Embryonic facial prominence (tissue), 1 donor: ENCODE data around the gene EIF5B.

Source experiments
- DNase-seq: peaks from one replicate; pipeline ENCODE4 v3.0.0-alpha.2; 2016; ENCODE audit errors: extremely low spot score

Gene EIF5B

DNA sequence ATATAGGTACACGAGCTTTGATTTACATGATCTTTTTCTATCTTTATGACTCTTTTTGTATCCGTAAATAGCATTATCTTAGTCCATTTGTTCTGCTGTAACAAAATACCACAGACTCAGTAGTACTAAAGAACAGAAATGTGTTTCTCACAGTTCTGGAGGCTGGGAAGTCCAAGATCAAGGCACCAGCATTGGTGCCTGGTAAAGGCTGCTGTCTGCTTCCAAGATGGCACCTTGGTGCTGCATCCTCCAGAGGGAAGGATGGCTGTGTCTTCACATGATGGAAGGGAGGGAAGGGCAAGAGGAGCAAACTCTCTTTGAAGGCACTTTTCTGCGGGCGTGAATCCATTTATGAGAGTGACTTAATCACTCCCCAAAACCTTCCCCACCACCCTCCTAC, 36.0 kb downstream of the EIF5B start:
- DNase-seq = no peak

GRCh38 chr2:99374747-99375146, 37.6 kb downstream of the EIF5B start:
- DNase-seq = no peak

- no peak for DNase-seq
Measured at GRCh38 chr2:99376254-99376864, 39.2 kb downstream of the EIF5B start.

GRCh38 chr2:99377879-99378278, 40.7 kb downstream of the EIF5B start:
- no peak for DNase-seq

GRCh38 chr2:99380376-99381010, 43.3 kb downstream of the EIF5B start:
- no peak for DNase-seq

- no peak for DNase-seq
Measured at GRCh38 chr2:99382143-99382542, 45.0 kb downstream of the EIF5B start.

DNA sequence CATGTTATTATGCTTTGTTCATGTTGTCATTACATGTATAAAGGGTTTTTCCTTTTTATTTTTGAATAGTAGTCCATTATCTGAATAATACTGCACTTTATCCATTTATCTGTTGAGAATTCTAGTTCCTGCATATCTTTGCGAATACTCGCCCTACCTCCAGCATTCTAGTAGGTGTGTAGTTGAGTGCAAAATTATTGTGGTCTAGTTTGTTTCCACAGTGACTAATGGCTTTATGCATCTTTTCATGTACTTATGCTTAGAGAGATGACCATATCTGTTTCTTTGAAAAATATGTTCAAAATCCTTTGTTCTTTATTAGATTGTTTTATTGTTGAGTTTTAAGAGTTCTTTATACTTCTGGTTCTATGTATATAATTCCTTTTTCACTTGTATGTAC, 48.8 kb downstream of the EIF5B start:
- no peak for DNase-seq

- no peak for DNase-seq
Measured at GRCh38 chr2:99388892-99389291, 51.7 kb downstream of the EIF5B start.

GRCh38 chr2:99389371-99389770, 52.2 kb downstream of the EIF5B start:
- DNase-seq = no peak

DNA sequence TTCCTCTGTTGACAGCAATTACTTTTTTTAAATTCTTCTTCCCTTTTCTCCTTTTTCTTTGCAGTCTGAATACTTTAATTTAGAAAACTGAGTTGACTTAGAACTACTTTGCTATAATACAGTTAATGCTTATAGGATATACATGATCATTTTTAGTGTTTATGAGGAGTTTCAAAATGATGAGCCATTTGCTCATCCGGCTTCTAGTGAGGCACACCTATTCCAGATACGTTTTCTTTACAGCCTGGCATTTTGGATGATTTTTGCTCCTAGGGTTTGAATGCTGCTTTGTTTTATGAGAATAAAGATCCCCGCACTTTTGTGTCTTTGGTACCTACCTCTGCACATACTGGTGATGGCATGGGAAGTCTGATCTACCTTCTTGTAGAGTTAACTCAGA, 52.8 kb downstream of the EIF5B start:
- DNase-seq = no peak

GRCh38 chr2:99395589-99396130, 58.5 kb downstream of the EIF5B start:
- no peak for DNase-seq

DNA sequence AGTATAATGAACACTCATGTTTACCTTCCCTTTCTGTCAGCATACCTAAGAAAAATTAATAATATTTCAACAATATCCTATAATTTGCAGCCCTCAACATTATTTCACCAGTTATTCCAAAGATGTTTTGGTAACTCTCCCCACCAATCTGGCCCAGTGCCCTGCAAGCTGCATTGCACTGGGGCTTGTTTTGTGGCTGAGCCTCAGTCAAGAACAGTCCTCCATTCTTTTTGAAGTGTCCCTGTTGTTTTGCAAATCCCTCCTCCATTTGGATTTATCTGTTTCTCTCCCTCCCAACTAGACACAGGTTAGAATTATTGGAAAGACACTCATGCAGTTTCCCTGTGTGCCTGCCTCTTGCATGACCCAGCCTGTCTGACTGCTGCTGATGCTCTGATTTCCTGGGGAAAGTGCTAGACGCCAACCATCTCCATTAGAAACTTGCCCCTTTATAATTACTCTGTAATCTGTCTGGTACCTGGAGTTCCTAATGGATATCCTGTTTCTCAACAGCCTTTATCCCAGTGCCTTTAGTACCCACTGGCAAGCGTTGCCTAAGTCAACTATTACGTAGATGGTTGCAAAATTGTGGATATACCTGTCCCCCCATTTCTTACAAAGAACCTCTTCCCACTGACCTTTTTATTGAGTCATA, 60.2 kb downstream of the EIF5B start:
- no peak for DNase-seq

GRCh38 chr2:99398303-99398702, 61.1 kb downstream of the EIF5B start:
- no peak for DNase-seq

DNA sequence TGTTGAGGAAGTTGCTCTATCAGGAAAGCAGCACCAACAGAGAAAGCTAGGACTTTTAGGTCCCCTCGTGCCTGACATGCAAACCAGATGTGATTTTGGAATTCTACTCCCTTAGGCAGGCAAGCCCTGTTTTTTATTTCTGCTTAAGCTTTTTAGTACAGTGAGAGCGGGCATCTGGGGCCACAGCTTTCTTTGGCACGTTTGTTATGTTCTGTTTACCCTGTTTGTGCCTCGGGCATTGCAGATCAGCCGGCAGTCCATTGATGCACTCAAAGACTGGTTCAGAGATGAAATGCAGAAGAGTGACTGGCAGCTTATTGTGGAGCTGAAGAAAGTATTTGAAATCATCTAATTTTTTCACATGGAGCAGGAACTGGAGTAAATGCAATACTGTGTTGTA, 61.9 kb downstream of the EIF5B start:
- no peak for DNase-seq

DNA sequence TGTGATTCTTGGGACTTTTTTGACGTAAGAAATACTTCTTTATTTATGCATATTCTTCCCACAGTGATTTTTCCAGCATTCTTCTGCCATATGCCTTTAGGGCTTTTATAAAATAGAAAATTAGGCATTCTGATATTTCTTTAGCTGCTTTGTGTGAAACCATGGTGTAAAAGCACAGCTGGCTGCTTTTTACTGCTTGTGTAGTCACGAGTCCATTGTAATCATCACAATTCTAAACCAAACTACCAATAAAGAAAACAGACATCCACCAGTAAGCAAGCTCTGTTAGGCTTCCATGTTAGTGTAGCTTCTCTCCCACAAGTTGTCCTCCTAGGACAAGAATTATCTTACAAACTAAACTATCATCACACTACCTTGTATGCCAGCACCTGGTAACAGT, 62.6 kb downstream of the EIF5B start:
- DNase-seq = no peak

DNA sequence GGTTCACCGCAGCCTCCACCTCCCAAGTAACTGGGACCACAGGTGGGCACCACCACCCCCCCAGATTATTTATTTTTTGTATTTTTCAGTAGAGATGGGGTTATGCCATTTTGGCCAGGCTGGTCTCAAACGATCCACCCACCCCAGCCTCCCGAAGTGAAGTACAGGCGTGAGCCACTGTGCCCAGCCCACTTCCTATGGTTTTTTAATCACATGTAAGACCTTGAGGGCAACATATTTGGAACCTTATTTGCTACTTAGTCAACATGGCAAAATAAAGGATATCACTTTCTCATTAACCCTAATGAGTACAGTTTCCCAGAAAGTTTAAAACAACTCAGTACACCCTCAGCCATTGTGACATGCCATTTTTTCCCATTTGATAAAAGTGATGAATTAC, 64.7 kb downstream of the EIF5B start:
- no peak for DNase-seq

DNA sequence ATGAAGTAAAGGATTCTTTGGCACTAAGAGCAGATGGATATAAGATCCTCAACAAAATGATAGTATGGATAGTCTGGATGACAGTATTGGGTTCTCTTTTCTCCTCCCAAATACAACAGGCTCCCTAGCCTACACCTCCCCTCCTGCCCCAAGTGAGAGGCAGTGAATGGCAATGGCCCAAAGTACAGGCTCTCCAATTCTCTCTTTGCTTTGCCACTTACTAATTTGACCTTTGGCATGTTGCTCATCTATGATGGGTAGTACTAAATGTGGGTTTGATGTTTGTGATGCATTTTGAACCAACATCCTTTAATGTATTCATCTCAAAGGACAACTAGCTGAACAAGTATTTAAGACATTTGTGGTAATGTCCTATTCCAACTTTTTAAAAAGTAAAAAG, 65.9 kb downstream of the EIF5B start:
- DNase-seq = no peak

GRCh38 chr2:99403524-99403923, 66.3 kb downstream of the EIF5B start:
- no peak for DNase-seq

GRCh38 chr2:99404039-99404796, 67.0 kb downstream of the EIF5B start:
- no peak for DNase-seq

- no peak for DNase-seq
Measured at GRCh38 chr2:99404797-99405669, 67.8 kb downstream of the EIF5B start.

GRCh38 chr2:99406137-99406536, 68.9 kb downstream of the EIF5B start:
- DNase-seq = no peak
